Spleen (tissue), 11 donors: ENCODE results near the gene AKNA. TPM values are rescaled to one million over a fixed set of nuclear protein-coding genes. Genes with fewer than 3 reads are reported as not detected.
A peak's percentile ranks its signal among the peaks of the same experiment; 100 is the strongest.

ENCODE experiments used
- DNase-seq: peaks from one replicate; pipeline ENCODE4 v3.0.0-alpha.2; 2020
- H3K27ac ChIP-seq, 8 donors: fragments of 200-600 bp; sonication (generic) in 7 of 8; 1 replicate in 4 of 8; 2 replicates in 4 of 8; pipeline versions ENCODE4 v1.5.0 to v1.8.0; 2016 to 2021; ENCODE audit warnings: inconsistent platforms in 4 of 8, mild to moderate bottlenecking in 4 of 8, moderate library complexity in 1 of 8
- H3K27me3 ChIP-seq, 7 donors: fragments of 200-600 bp; sonication (generic) in 6 of 7; replicated peaks in 1 of 7; 1 replicate in 4 of 7; 2 replicates in 3 of 7; pipeline versions ENCODE4 v1.5.0 to v1.8.0; 2016 to 2021; ENCODE audit warnings: inconsistent platforms in 3 of 7, mild to moderate bottlenecking in 1 of 7
- H3K36me3 ChIP-seq, 6 donors: fragments of 200-600 bp; sonication (generic) in 5 of 6; 1 replicate in 4 of 6; 2 replicates in 2 of 6; pipeline versions ENCODE4 v1.5.0 to v1.8.0; 2016 to 2021; ENCODE audit warnings: inconsistent platforms in 2 of 6
- H3K4me1 ChIP-seq, 6 donors: fragments of 200-600 bp; sonication (generic) in 5 of 6; 1 replicate in 3 of 6; 2 replicates in 3 of 6; pipeline versions ENCODE4 v1.5.0 to v1.8.0; 2016 to 2021; ENCODE audit warnings: inconsistent platforms in 3 of 6
- H3K4me3 ChIP-seq, 8 donors: fragments of 200-600 bp; sonication (generic) in 7 of 8; 1 replicate in 4 of 8; 2 replicates in 4 of 8; pipeline versions ENCODE4 v1.5.0 to v1.8.0; 2016 to 2021; ENCODE audit warnings: inconsistent platforms in 4 of 8, mild to moderate bottlenecking in 4 of 8, moderate library complexity in 2 of 8
- H3K9me3 ChIP-seq, 8 donors: fragments of 200-600 bp; sonication (generic) in 7 of 8; 1 replicate in 4 of 8; 2 replicates in 4 of 8; pipeline versions ENCODE4 v1.5.0 to v1.8.0; 2016 to 2021; ENCODE audit warnings: inconsistent platforms in 4 of 8
- CTCF ChIP-seq, 11 experiments: fragments of 200-600 bp in 7 of 11; fragments of 450-650 bp in 4 of 11; sonication (generic) in 4 of 11; IDR thresholded peaks in 8 of 11; conservative IDR thresholded peaks in 3 of 11; 1 replicate in 7 of 11; 2 replicates in 4 of 11; pipeline versions ENCODE4 v1.4.0 to v1.8.0; 2016 to 2021; ENCODE audit warnings: antibody characterized with exemption in 11 of 11, inconsistent platforms in 4 of 11, mild to moderate bottlenecking in 1 of 11
- POLR2A ChIP-seq, 3 donors: fragments of 450-650 bp; IDR thresholded peaks; one replicate each; pipeline ENCODE4 v1.5.1; 2017; ENCODE audit warnings: antibody characterized with exemption in 3 of 3, mild to moderate bottlenecking in 1 of 3
- POLR2AphosphoS5 ChIP-seq, 3 donors: sonication (generic); formaldehyde crosslinking; IDR thresholded peaks; one replicate each; pipeline ENCODE4 v1.5.1; 2017; ENCODE audit warnings: antibody characterized with exemption in 3 of 3
- WGBS, 5 donors: extraction: QIAGEN DNeasy Blood & Tissue Kit in 3 of 5; methylation state at CpG; one replicate each; pipeline versions ENCODE4 v1.1.5 to v1.1.7; 2013 to 2018; 5-methylcytosine and 5-hydroxymethylcytosine counted together
- intact Hi-C: fragments of 100-400 bp; cut with DNase I; formaldehyde crosslinking; loops from one replicate; pipeline ENCODE4 v1.15.0; 2023; ENCODE audit warnings: low total_unique reads
- polyA plus RNA-seq, 3 donors: library from polyadenylated mRNA; stranded (reverse); fragments of 200-250 nt; gene quantifications; one replicate each; pipeline ENCODE4 v1.2.1, GENCODE V29; 2013
- total RNA-seq, 7 donors: library from RNA; depleted of rRNA in 3 of 7; stranded (reverse); fragments of >200 nt in 3 of 7; fragmentation: NEBNext Ultra II Directional in 4 of 7; extraction: Animal tissue kit (Norgen Biotek cat#: 25700) in 4 of 7; gene quantifications; one replicate each; pipeline versions ENCODE4 v1.1.0 to v1.2.1, GENCODE V29; 2016 to 2021
- donor health status: healthy with polysubstance abuse.
- donor health status: DM: no; HTN: no; CAD: no; lungs with moderate emphysema.
- donor health status: DM: no; HTN: no; CAD: no.
- donor health status: Bipolar disorder and iron deficiency.
- donor health status: healthy.
- donor health status: DM: no; HTN: no; CAD: no.
- donor health status: DM: yes; HTN: yes; CAD: no.

AKNA gene
- total and polyA plus RNA-seq, 10 donors: 92.9 to 324 (median 216) TPM

- peak overlapping the region in 7 of 8 donors; percentile 14 to 65 (median 37) for H3K27ac ChIP-seq
- no peak overlapping the region for H3K4me3 ChIP-seq
- WGBS, 5 donors: 27 to 71% (median 44%) methylated on average over 5 of the region's 5 CpGs
- H3K27me3 ChIP-seq: no peaks in the 10 kb centered on the region
- no peak for DNase-seq
- peaks cover 6 to 35% (median 19%) of the 10 kb centered on the region in 6 donors for H3K4me1 ChIP-seq
- intact Hi-C loops: no loop called here
- no peak for TF ChIP-seq CTCF (IDR thresholded peaks at IDR 0.05 in 8 of 11, conservative IDR thresholded peaks at IDR 0.05 in 3 of 11)
- TF ChIP-seq POLR2AphosphoS5 (IDR thresholded peaks at IDR 0.05): peak in 1 of 3 donors; percentile 53
- no peak for TF ChIP-seq POLR2A (IDR thresholded peaks at IDR 0.05)
- H3K9me3 ChIP-seq: no peaks in the 10 kb centered on the region
- H3K36me3 ChIP-seq: peaks cover 0 to 12% (median 0%) of the 10 kb centered on the region in 6 donors
Measured at GRCh38 chr9:114413861-114414301, 26.1 kb upstream of the AKNA start.

GRCh38 chr9:114412048-114412683 is 24.4 kb upstream of the AKNA start:
- no peak overlapping the region for H3K27ac ChIP-seq
- intact Hi-C loops: no loop called here
- H3K9me3 ChIP-seq: no peaks in the 10 kb centered on the region

GRCh38 chr9:114411452-114411851 is 23.7 kb upstream of the AKNA start:
- no peak for DNase-seq
- Histone ChIP-seq H3K9me3 (no peaks in the 10 kb centered on the region), H3K4me1 (peaks cover 6 to 35% (median 19%) of the 10 kb centered on the region in 6 donors), H3K27me3 (no peaks in the 10 kb centered on the region), H3K27ac (no peak overlapping the region), H3K4me3 (no peak overlapping the region), H3K36me3 (peaks cover 0 to 12% (median 2%) of the 10 kb centered on the region in 6 donors)
- WGBS, 5 donors: 88 to 95% (median 90%) methylated on average over 6 of the region's 6 CpGs
- intact Hi-C loops: no loop called here
- TF ChIP-seq CTCF (IDR thresholded peaks at IDR 0.05 in 8 of 11, conservative IDR thresholded peaks at IDR 0.05 in 3 of 11) (no peak), POLR2A (IDR thresholded peaks at IDR 0.05) (no peak), POLR2AphosphoS5 (IDR thresholded peaks at IDR 0.05) (no peak)

More at GRCh38 chr9:114412048-114412683, 24.4 kb upstream of the AKNA start:
- WGBS, 5 donors: 79 to 89% (median 83%) methylated on average over 12 of the region's 12 CpGs
- Histone ChIP-seq H3K4me3 (no peak overlapping the region), H3K4me1 (peaks cover 6 to 35% (median 19%) of the 10 kb centered on the region in 6 donors), H3K36me3 (peaks cover 0 to 5% (median 0%) of the 10 kb centered on the region in 6 donors), H3K27me3 (no peaks in the 10 kb centered on the region)
- TF ChIP-seq POLR2AphosphoS5 (IDR thresholded peaks at IDR 0.05): no peak
- DNase-seq: no peak

- no peak for DNase-seq
- peaks cover 0 to 16% (median 4%) of the 10 kb centered on the region in 6 donors for H3K36me3 ChIP-seq
- no peaks in the 10 kb centered on the region for H3K27me3 ChIP-seq
- H3K27ac ChIP-seq: no peak overlapping the region
- 85 to 95% (median 94%) methylated on average over 8 of the region's 8 CpGs for WGBS, 5 donors
- intact Hi-C loops: no loop called here
- no peak overlapping the region for H3K4me3 ChIP-seq
- H3K9me3 ChIP-seq: no peaks in the 10 kb centered on the region
- TF ChIP-seq POLR2A (IDR thresholded peaks at IDR 0.05) (no peak), POLR2AphosphoS5 (IDR thresholded peaks at IDR 0.05) (no peak), CTCF (IDR thresholded peaks at IDR 0.05 in 8 of 11, conservative IDR thresholded peaks at IDR 0.05 in 3 of 11) (no peak)
- peaks cover 6 to 33% (median 20%) of the 10 kb centered on the region in 6 donors for H3K4me1 ChIP-seq
Measured at GRCh38 chr9:114410910-114411309, 23.1 kb upstream of the AKNA start.
